Panc1 (cell line): ENCODE measurements around the gene SYNGR2. TPM values are rescaled to one million over a fixed set of nuclear protein-coding genes. Genes with fewer than 3 reads are reported as not detected.

ENCODE experiments used
- total RNA-seq: library from RNA; stranded (reverse); gene quantifications from one replicate; pipeline ENCODE4 v1.2.1, GENCODE V29; 2021; ENCODE audit not compliant: unreplicated experiment

Gene SYNGR2
- total RNA-seq, 1 experiment from 2014 or later, result 204 TPM

Other genes with a start within 250 kb of the SYNGR2 start
- gene TNRC6C, start 209.9 kb upstream of the SYNGR2 start, total RNA-seq, result 10.1 TPM
- gene TMC6, start 39.8 kb upstream of the SYNGR2 start, total RNA-seq, result 58.0 TPM
- gene TMC8, start 37.8 kb upstream of the SYNGR2 start, total RNA-seq, result 1.4 TPM
- gene C17orf99, start 22.2 kb upstream of the SYNGR2 start, total RNA-seq, result 0.67 TPM
- gene TK1, start 18.5 kb downstream of the SYNGR2 start, total RNA-seq, result 153 TPM
- gene AFMID, start 18.8 kb downstream of the SYNGR2 start, total RNA-seq, result 59.3 TPM
- 119 TPM for gene BIRC5, start 45.7 kb downstream of the SYNGR2 start, total RNA-seq
- gene TMEM235, start 63.0 kb downstream of the SYNGR2 start, total RNA-seq, result not detected
- gene SOCS3, start 191.5 kb downstream of the SYNGR2 start, total RNA-seq, result 53.1 TPM
- gene PGS1, start 210.1 kb downstream of the SYNGR2 start, total RNA-seq, result 47.5 TPM